GM12891 (cell line): ENCODE results near the gene PVR.

Experiments used
- PAX5 ChIP-seq: IDR thresholded peaks from 2 replicates; pipeline ENCODE4 v1.6.1; 2011; ENCODE audit warnings: low read length, moderate library complexity, mild to moderate bottlenecking; ENCODE audit not compliant: insufficient read depth, severe bottlenecking
- POLR2A ChIP-seq: IDR thresholded peaks from 2 replicates; pipeline ENCODE4 v1.6.1; 2011; ENCODE audit warnings: low read depth, low read length, control low read depth
- POLR2AphosphoS5 ChIP-seq: IDR thresholded peaks from 2 replicates; pipeline ENCODE4 v1.6.1; 2011; ENCODE audit warnings: low read depth, low read length, control low read depth
- POU2F2 ChIP-seq: IDR thresholded peaks from 2 replicates; pipeline ENCODE4 v1.6.1; 2011; ENCODE audit warnings: low read depth, mild to moderate bottlenecking, control low read depth, low read length, moderate library complexity
- SPI1 ChIP-seq: IDR thresholded peaks from 2 replicates; pipeline ENCODE4 v1.6.1; 2011; ENCODE audit warnings: low read depth, low read length, control low read depth
- TAF1 ChIP-seq: IDR thresholded peaks from 2 replicates; pipeline ENCODE4 v1.6.1; 2011; ENCODE audit warnings: low read depth, low read length, control low read depth

DNA sequence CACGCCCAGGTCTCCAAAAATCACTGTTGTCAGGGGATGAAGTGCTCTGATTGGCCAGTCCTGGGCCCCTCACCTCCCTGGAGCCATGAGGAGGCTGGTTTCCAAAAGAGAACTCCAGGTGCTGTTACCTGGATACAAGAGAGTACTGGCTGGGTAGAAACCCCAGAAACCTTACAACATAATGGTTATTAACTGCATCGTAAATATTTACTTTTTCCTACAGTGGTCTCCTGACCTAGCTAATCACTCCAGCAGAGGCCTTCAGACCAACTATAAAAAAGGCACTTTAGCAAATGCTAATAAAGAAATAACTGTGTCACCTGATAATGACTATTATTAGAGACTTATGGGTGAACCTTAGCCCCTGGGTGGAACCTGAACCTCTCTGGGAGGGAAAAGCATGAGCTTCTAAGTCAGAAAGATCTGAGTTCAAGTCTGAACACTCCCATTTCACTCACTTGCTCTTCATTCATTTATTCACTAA, 31.9 kb upstream of the PVR start:
- TF ChIP-seq POLR2A = no peak
- TF ChIP-seq POLR2AphosphoS5 = no peak
- TF ChIP-seq TAF1 = no peak
- no peak for TF ChIP-seq SPI1
- TF ChIP-seq PAX5 = no peak
- no peak for TF ChIP-seq POU2F2
